ENCODE measurements around the gene LSM7. TPM values are rescaled to one million over a fixed set of nuclear protein-coding genes. Genes with fewer than 3 reads are reported as not detected.

Gene LSM7
- total RNA-seq, 1 donor from 2014 or later, result 108 TPM

DNA sequence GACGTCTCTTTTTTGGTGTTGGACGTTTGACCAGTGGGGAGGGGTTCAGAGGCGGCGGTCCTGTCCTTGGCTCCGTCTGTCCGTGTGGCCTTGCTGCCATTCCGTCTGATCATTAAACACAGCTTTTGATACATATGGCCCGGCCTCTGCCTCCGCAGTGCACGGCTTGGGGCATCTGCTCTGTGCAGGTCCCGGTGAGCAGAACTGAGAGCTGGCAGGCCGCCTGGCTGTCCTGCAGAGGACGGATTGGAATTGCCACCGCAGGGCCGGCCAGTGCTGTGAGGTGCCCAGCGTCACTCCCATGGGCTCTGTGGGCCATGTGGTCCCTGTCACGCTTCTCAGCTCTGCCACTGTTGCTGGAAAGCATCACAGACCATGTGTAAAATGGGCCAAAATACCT is 26.3 kb upstream of the LSM7 start:
- TF ChIP-seq, protein P1, sequence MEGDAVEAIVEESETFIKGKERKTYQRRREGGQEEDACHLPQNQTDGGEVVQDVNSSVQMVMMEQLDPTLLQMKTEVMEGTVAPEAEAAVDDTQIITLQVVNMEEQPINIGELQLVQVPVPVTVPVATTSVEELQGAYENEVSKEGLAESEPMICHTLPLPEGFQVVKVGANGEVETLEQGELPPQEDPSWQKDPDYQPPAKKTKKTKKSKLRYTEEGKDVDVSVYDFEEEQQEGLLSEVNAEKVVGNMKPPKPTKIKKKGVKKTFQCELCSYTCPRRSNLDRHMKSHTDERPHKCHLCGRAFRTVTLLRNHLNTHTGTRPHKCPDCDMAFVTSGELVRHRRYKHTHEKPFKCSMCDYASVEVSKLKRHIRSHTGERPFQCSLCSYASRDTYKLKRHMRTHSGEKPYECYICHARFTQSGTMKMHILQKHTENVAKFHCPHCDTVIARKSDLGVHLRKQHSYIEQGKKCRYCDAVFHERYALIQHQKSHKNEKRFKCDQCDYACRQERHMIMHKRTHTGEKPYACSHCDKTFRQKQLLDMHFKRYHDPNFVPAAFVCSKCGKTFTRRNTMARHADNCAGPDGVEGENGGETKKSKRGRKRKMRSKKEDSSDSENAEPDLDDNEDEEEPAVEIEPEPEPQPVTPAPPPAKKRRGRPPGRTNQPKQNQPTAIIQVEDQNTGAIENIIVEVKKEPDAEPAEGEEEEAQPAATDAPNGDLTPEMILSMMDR (IDR thresholded peaks at IDR 0.05; ENCODE audit: unreplicated experiment), result no peak
- Mint-ChIP-seq H3K9me3 (ENCODE audit: unreplicated experiment) (no peaks in the 10 kb centered on the region), H3K27me3 (ENCODE audit: unreplicated experiment) (peaks cover 10% of the 10 kb centered on the region), H3K4me1 (ENCODE audit: unreplicated experiment) (no peaks in the 10 kb centered on the region), H3K27ac (ENCODE audit: unreplicated experiment) (no peak overlapping the region), H3K4me3 (ENCODE audit: unreplicated experiment) (no peak overlapping the region), H3K36me3 (ENCODE audit: low read depth, unreplicated experiment) (no peaks in the 10 kb centered on the region)
- no peak for DNase-seq (ENCODE audit: low spot score)

- H3K9me3 Mint-ChIP-seq (ENCODE audit: unreplicated experiment), result no peaks in the 10 kb centered on the region
- no peak overlapping the region for H3K4me3 Mint-ChIP-seq (ENCODE audit: unreplicated experiment)
- no peaks in the 10 kb centered on the region for H3K36me3 Mint-ChIP-seq (ENCODE audit: low read depth, unreplicated experiment)
- TF ChIP-seq, protein P1 (IDR thresholded peaks at IDR 0.05; ENCODE audit: unreplicated experiment), result no peak
- H3K4me1 Mint-ChIP-seq (ENCODE audit: unreplicated experiment), result no peaks in the 10 kb centered on the region
- no peak overlapping the region for H3K27ac Mint-ChIP-seq (ENCODE audit: unreplicated experiment)
- H3K27me3 Mint-ChIP-seq (ENCODE audit: unreplicated experiment), result peaks cover 5% of the 10 kb centered on the region
- no peak for DNase-seq (ENCODE audit: low spot score)
Measured at GRCh38 chr19:2353887-2354592, 25.7 kb upstream of the LSM7 start.

DNA sequence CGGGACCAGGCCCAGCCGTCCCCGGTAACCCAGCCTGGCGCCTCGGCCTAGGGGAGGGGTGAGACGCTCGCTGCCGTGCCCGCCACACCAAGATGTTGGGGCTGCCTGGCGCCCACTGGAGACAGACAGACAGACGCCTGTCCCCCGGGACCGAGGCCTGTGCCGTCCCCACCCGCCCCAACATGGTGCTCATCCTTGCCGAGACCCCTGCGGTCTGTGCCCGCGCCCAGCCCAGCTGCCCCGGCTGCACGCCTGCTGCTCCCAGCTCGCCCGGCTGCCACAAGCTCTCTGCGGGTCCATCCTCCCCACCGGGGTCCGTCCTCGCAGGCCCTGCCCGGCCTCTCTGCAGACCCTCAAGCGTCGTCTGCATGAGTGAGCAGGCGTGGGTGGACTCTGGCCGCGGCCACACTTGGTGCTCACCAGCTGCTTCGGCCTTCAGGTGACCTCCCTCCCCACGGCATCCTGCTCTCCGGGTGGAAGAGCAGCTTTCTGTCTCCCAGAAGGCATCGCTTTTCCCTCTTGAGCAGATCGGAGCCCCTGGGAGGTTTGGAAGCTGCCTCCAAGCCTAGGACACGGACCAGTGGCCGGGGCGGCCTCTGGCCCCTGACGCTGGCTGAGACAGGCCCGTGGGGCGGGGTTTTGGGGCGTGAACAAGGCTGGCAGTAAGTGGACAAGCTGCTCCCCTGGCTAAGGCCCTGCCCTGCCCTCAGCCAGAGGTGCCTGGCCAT is 24.9 kb upstream of the LSM7 start:
- H3K27ac Mint-ChIP-seq (ENCODE audit: unreplicated experiment), result no peak overlapping the region
- no peak overlapping the region for H3K4me3 Mint-ChIP-seq (ENCODE audit: unreplicated experiment)
- H3K36me3 Mint-ChIP-seq (ENCODE audit: low read depth, unreplicated experiment), result no peaks in the 10 kb centered on the region
- no peaks in the 10 kb centered on the region for H3K4me1 Mint-ChIP-seq (ENCODE audit: unreplicated experiment)
- H3K27me3 Mint-ChIP-seq (ENCODE audit: unreplicated experiment), result peaks cover 2% of the 10 kb centered on the region
- TF ChIP-seq, protein P1 (IDR thresholded peaks at IDR 0.05; ENCODE audit: unreplicated experiment), result no peak
- no peaks in the 10 kb centered on the region for H3K9me3 Mint-ChIP-seq (ENCODE audit: unreplicated experiment)
- no peak for DNase-seq (ENCODE audit: low spot score)

GRCh38 chr19:2352121-2352520 is 23.7 kb upstream of the LSM7 start:
- Mint-ChIP-seq H3K9me3 (ENCODE audit: unreplicated experiment) (no peaks in the 10 kb centered on the region), H3K4me1 (ENCODE audit: unreplicated experiment) (no peaks in the 10 kb centered on the region), H3K27ac (ENCODE audit: unreplicated experiment) (no peak overlapping the region), H3K4me3 (ENCODE audit: unreplicated experiment) (no peak overlapping the region), H3K36me3 (ENCODE audit: low read depth, unreplicated experiment) (no peaks in the 10 kb centered on the region), H3K27me3 (ENCODE audit: unreplicated experiment) (peaks cover 2% of the 10 kb centered on the region)
- no peak for DNase-seq (ENCODE audit: low spot score)
- TF ChIP-seq, protein P1 (IDR thresholded peaks at IDR 0.05; ENCODE audit: unreplicated experiment), result no peak

GRCh38 chr19:2351591-2351990 is 23.2 kb upstream of the LSM7 start:
- Mint-ChIP-seq H3K4me1 (ENCODE audit: unreplicated experiment) (no peaks in the 10 kb centered on the region), H3K36me3 (ENCODE audit: low read depth, unreplicated experiment) (no peaks in the 10 kb centered on the region), H3K27ac (ENCODE audit: unreplicated experiment) (no peak overlapping the region), H3K4me3 (ENCODE audit: unreplicated experiment) (no peak overlapping the region), H3K27me3 (ENCODE audit: unreplicated experiment) (peaks cover 2% of the 10 kb centered on the region), H3K9me3 (ENCODE audit: unreplicated experiment) (no peaks in the 10 kb centered on the region)
- TF ChIP-seq, protein P1 (IDR thresholded peaks at IDR 0.05; ENCODE audit: unreplicated experiment), result no peak
- no peak for DNase-seq (ENCODE audit: low spot score)

All from endothelial cell (in vitro differentiated cells).